Immature natural killer cell (primary cell): ENCODE results near the gene TMEM40. TPM values are rescaled to one million over a fixed set of nuclear protein-coding genes. Genes with fewer than 3 reads are reported as not detected.

Source experiments
- DNase-seq, 3 donors: peaks; one replicate each; pipeline ENCODE4 v3.0.0; 2022; ENCODE audit warnings: mixed read lengths in 1 of 3
- H3K27ac Mint-ChIP-seq, 6 donors: one replicate each; pipeline ENCODE4 v1.8.0; 2020; ENCODE audit warnings: mixed read lengths in 6 of 6, mild to moderate bottlenecking in 5 of 6, inconsistent platforms in 4 of 6, moderate library complexity in 3 of 6
- H3K27me3 Mint-ChIP-seq, 3 donors: one replicate each; pipeline ENCODE4 v1.8.0; 2020 to 2021; ENCODE audit warnings: low read depth in 3 of 3, mild to moderate bottlenecking in 3 of 3, mixed read lengths in 3 of 3, moderate library complexity in 3 of 3, inconsistent platforms in 1 of 3
- H3K36me3 Mint-ChIP-seq, 3 donors: one replicate each; pipeline ENCODE4 v1.8.0; 2020; ENCODE audit warnings: mixed read lengths in 3 of 3, inconsistent platforms in 2 of 3, mild to moderate bottlenecking in 2 of 3
- H3K4me1 Mint-ChIP-seq, 2 donors: one replicate each; pipeline ENCODE4 v1.8.0; 2020; ENCODE audit warnings: inconsistent platforms in 2 of 2, mild to moderate bottlenecking in 2 of 2, mixed read lengths in 2 of 2, moderate library complexity in 1 of 2
- H3K4me3 Mint-ChIP-seq, 5 donors: one replicate each; pipeline ENCODE4 v1.8.0; 2020; ENCODE audit warnings: mild to moderate bottlenecking in 5 of 5, mixed read lengths in 5 of 5, inconsistent platforms in 3 of 5, moderate library complexity in 3 of 5
- H3K9me3 Mint-ChIP-seq, 6 donors: one replicate each; pipeline ENCODE4 v1.8.0; 2020; ENCODE audit warnings: mild to moderate bottlenecking in 6 of 6, mixed read lengths in 6 of 6, inconsistent platforms in 4 of 6, moderate library complexity in 3 of 6
- polyA plus RNA-seq, 3 donors: library from polyadenylated mRNA; unstranded; fragments of 300-500 nt; fragmentation: Illumina TruSeq; gene quantifications; one replicate each; pipeline ENCODE4 v1.2.3, GENCODE V29; 2021

Gene TMEM40
- polyA plus RNA-seq, 3 donors from 2014 or later = 3.3 to 7.0 TPM; not detected in 1

DNA sequence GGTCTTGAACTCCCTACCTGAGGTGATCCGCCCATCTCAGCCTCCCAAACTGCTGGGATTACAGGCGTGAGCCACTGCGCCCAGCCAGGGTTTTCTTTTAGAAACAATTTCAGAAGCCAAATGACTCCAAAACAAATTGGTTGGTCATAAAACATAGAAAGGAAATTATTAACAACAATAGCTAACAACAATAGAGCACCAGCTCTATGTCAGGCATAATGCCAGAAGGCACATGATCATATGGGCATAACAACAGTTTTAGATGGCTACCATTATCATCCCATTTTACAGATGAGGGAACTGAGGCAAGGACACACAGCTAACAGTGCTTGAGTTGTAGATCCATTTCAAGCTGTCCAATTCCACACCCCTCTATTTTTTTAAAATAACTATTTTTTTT, 73.0 kb downstream of the TMEM40 start:
- peaks cover 0 to 3% (median 0%) of the 10 kb centered on the region in 3 donors for H3K36me3 Mint-ChIP-seq
- H3K27me3 Mint-ChIP-seq = peaks cover 3 to 7% (median 5%) of the 10 kb centered on the region in 3 donors
- no peak overlapping the region for H3K27ac Mint-ChIP-seq
- DNase-seq = no peak
- no peak overlapping the region for H3K4me3 Mint-ChIP-seq
- H3K9me3 Mint-ChIP-seq = no peaks in the 10 kb centered on the region
- peaks cover 0 to 1% of the 10 kb centered on the region in 2 donors for H3K4me1 Mint-ChIP-seq

Other genes with a start within 250 kb of the TMEM40 start
- gene MKRN2OS, start 213.8 kb downstream of the TMEM40 start, polyA plus RNA-seq = not detected
- 10 to 100 TPM; 48.6 to 58.1 (median 50.8) TPM for gene MKRN2, start 202.2 kb downstream of the TMEM40 start, polyA plus RNA-seq
- gene RAF1, start 95.1 kb downstream of the TMEM40 start, polyA plus RNA-seq = 10 to 100 TPM; 44.3 to 87.2 (median 81.7) TPM
- 1 to 10 TPM in 1 of 3 donors, under 1 TPM in 1, not detected in 1; 0.32 to 1.3 TPM for gene CAND2, start 37.4 kb upstream of the TMEM40 start, polyA plus RNA-seq
- 1,000 to 10,000 TPM in 2 of 3 donors, 100 to 1,000 TPM in 1; 525 to 1,812 (median 1,173) TPM for gene RPL32, start 82.3 kb upstream of the TMEM40 start, polyA plus RNA-seq